Stimulated activated CD8-positive, alpha-beta memory T cell treated with anti-CD3 and anti-CD28 coated beads, Interleukin-7, amount 100 ng/mL, for 1 hour (primary cell): ENCODE data around the gene SLX9.
"Not testable (repeated sequence)": the region's sequence is repeated elsewhere in the genome, so short reads cannot be mapped to it uniquely, and the experiment has no call there.

Experiments
- DNase-seq, 2 donors: peaks; one replicate each; pipeline ENCODE4 v3.0.0-alpha.2; 2020; ENCODE audit warnings: low read depth in 2 of 2

The SLX9 gene

DNA sequence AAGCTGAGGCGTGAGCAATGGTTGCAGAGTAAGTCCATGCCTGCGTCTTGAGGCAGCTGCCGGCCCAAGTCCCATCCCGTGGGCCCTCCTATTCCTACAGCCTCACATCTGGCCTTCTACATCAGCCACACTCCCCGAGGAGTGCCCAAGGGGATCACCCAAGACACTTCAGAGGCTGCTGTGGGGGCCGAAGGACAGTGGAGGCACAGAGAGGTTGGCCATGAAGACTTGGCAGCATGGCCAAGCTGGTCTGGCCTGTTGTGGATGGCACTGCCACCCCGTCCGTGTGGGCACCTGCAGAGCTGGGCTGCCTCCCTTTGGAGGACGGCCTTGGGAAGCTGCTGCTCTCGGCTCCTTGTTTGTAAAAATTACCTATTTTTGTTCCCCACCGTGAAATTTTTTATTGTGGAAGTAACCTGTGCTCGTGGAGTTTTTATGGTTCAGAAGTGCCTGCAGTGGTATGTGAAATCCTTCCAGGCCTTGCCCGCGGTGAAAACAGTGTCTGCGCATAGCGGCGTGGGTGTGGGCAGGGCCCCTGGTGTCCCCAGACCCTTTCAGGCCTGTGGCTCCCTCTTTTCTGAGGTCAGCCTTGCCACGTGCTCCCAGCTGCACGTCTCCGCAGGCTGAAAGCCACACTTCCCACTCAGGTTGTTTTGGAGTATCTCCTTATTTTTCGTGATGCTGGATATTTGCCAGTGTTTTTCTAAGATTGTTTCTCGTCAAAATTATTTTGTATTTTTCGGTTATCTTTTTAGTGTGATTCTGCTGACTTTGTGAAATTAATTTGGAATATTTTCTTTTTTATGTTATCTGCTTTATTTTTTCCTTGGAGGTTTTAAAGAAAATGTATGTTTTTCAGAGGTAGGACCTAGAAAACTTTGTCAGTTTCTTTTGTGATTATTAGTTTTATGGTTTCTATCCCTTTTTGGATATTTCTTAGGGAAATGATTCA, 20.6 kb downstream of the SLX9 start:
- DNase-seq = no peak

DNA sequence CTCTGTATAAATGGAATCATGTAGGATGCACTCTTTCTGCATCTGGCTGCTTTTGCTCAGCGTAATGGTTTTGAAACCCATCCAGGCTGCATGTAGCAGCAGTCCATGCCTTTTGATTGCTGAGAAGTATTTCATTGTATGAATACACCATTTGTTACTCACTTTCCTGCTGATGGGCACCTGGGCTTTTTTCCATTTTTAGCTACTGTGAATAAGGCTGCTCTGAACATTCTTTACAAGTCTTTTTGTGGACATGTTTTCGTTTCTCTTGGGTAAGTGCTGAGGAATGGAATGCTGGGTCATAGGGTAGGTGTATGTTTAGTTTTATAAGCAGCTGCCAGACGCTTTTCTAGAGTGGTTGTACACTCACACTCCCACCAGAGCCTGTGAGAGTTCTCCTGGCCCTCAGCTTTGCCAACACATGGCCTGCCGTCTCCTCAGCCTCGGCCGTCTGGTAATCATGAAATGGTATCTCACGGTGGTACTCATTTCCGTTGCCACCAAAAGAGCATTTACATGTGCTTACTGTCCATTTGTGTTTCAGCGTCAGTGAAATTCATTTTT, 22.7 kb downstream of the SLX9 start:
- no peak for DNase-seq

DNA sequence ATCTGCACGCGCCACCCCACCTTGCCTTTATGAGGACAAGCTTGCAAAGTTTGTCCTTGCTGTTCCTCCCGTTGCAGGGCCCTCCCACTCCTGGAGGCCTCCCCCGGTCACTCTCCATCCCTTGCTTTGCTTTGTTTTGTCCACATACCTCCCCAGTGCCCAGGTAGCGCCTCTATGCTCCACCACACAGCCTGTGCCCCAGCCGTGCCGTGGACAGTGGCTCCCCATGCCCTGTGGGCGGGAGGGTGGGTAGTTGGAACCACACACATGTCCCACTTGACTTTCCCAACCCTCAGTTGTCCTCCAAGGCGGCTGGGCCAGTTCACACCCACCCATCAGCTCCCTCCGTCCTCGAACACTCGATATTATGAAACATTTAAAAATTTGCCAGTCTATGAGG, 24.6 kb downstream of the SLX9 start:
- no peak for DNase-seq

DNA sequence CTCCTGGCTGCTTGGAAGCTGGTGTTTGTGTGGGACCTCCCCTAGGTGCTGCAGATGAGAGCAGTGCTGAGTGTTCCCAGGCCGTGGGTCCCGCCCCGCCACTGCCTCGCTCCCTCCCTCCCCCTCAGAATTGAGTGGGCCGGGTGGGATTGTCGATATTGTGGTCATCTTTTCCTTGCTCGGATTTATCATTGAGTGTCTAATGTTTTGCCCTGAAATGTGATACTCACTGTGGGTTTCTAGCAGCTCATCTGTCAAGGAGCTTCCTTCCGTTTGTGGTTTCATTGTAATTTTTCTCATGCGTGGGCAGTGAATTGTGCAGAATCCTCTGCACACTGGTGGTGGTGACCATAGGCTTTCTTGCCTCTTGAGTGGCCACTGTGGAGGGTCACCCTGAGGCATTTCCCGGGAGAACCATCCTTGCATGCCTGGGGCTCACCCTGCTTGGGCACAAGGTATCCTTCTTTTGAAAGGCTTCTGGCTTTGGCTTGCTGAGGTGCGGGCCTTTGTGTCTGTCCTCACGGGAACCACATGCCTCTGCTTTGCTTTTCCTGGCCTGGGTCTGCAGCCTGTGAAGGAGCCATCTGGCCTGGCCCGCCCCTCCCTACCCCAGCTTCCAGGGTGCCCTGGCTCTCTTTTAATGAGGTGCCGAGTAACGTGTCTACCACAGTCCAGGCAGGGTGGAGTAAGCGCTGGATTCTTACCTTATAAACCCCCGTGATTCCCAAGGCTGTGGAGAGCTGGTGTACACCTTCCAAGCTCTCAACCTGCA, 25.6 kb downstream of the SLX9 start:
- no peak for DNase-seq

DNA sequence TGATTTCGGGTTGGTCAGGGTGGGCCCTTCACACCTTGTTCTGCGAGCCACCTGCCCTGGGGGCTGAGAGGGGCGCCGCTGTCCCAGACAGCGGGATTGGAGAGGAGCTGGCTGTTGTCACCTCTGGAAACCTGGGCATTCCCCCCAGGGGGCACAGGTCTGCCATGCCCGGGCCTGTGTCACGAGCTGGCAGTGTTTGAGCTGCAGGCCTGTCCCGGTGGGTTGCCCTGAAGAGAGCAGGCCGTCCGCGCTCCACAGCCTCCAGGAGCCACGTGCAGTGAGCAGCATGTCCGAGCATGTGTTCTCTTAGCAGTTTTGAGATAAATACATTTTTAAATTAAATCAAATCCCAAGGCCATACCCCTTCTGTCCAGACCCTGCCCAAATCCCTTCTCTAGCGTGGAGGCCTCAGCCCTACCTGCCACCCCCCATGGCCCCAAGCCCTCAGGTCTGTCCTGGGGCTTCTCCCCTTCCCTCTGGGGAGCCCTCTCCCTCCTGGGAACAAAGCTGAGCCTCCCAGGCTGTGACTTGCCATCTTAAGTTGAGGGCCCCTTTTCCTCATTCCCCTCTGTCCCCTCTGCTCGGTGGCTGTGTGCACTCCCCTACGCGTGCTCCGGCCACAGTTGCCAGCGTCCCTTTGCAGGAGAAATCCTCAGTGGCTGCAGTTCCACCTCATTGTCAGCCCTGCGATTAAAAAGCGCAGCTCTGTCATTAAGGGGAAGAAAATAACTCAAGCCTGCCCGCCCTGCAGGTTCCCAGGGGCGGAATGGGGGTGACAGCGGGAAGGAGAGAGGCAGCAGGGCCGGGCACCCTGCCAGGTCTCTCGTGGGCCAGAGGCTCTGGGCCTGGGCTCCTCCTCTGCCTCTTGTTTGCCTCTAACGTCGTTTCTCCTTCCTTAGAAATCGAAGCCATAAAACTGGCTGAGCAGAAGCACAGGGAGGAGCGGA, 26.6 kb downstream of the SLX9 start:
- DNase-seq = no peak

DNA sequence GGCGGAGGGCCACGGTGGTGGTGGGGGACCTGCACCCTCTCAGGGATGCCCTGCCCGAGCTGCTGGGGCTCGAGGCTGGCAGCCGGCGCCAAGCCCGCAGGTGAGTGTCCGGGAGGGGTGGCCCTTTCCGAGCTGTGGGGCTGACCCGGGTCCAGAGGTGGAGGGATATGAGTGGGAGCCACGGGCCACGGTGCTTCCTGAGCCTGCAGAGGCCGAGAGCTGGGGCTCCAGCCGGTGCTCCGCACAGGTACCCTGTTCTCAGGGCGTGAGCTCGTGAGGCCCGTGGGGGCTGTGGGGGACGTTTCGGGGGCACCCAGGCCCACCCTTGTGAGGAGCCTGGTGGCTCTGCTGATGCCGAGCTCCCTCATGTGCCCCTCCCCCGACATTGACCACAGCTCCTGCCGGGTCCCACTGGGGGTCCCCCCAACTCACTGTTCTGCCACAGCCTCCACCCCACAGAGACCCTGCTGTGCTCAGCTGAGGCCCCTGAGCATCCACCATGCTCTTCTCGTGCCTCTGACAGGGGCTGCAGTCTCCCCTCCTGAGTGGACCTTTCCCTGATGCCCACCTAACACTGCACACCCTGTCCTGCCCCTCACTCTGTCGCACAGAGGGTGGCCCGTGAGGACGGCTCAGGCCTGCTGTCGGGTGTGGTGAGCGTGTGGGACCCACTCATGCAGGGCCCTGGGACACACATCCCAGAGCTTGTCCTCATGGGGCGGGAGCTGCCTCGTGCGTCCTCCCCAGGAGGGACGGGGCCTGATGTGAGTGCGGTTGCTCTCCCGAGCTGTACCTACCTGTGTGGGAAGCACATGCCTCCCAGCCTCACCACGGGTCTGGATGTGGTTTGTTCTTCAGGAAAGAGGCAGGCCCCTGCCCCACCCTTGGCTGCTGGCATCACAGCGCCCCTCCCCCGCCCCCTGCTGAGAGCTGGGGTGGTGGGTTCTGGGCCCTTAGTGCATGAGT, 27.5 kb downstream of the SLX9 start:
- DNase-seq = no peak

DNA sequence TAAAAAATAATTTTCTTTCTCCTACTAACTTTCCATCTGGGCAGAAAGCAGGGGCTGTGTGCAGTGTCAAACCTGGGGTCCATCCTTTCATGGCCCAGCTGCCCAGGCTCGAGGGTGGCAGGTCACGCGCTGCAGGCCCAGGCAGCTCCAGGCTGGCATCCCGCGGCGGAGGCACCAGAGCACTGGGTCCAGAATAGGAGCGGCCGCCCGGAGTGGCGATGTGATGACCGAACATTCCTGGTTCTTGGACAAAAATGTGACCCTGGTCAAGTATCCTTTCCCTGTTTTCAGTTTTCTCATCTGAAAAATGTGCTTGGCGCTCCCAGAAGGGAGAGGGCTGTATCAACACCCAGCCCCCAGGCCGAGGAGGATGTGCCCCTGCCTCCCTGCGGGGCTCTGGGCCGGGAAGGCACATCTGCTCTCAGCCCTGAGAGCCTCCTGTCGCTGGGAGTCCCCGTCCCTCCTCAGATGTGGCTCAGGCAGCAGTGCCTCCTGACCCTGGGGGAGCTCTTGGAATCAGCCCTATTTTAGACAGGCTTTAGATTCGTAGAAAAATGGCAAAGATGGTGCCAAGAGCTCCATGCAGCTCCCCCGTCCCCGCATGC, 29.3 kb downstream of the SLX9 start:
- DNase-seq = no peak

DNA sequence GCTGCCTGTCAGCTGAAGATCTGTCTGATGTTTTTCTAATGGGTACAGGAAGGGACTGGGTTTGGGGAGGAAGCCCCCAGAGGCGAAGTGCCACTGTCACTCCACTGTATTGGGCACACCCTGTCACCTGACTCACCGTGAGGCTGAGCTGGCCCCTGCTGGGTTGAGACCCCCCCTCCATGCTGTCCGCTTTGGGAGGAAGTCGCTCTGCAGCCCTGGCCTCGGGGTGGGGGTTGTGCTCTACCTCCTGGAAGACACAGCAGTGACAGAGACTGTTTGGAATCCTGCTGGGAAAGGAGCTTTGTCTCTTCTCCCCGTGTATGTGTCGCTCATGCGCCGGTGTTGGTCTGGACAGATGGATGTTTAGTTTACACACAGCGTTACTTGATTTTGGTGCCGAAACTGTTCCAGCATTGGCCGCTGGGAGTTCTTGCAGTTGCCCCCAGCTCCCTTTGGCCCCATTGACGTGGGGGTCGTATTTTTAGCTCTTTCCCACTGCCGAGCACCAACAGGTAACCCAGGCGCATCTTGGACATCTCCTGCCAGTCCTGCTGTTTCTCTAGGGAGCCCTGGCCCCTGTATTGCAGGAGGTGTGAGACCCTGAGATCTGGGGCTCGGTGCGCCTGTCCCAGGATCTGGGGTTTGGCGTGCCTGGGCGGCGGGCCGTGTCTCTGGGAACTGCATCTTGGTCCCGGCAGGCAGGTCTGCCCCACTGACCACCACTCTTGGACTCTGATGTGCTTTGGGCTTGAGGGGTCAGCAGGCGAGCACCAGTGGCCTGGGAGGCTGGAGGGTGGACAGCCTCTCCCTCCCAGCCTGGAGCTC, 30.3 kb downstream of the SLX9 start:
- no peak for DNase-seq

DNA sequence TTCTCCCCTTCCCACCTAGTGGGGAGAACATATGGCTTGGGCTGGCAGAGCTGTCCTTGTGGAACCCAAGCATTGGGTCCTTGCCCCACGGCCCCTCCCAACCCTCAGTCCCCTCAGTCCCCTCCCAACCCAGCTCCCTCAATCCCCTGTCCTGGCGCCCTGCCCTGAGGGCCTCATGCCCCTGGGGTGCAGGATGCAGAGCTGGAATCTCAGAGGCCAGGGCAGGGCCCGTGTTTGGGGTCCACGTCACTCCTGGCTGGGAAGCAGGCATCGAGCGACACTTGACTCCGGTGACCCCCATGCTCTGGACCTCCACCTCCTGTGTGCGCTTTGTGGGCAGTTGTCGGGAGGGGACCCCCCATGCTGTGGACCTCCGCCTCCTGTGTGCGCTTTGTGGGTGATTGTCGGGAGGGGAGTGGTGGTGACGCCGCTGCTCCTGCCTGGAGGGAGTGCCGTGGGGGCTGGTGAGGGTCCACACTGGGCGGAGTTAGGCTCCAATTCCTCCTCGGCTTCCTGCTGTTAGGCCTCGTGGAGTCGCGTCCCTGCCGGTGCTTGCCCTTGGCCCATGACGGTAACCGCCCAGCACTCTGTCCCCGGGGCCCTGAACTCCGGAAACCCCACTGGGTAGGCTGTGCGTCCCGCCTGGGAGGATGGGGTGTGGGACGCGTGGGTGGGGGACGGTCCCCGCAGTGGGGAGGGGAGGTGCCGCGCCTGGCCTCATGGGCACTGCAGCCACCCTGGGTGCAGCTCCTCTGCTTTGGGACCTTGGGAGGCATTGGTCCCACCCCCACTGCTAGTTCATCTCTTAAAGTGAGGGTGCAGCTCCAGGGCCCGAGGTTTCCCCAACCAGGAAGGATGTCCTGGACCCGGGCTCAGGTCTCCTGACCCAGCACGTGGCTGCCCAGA, 31.2 kb downstream of the SLX9 start:
- DNase-seq = no peak

DNA sequence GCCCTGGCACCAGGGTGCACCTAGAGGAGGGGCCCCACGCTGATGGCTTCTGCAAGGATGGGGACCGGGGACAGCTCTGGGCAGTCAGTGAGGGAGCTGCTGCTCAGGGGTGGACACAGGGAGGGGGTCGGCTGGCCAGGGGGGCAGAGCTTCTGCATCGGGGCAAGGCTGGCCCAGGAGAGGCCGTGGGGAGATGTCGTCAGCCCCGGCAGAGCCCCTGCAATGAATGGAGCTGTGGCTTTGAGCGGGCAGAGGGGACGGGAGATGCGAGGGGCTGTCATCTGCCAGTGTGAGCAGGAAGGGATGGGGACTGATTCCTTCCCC, 31.8 kb downstream of the SLX9 start:
- no peak for DNase-seq

DNA sequence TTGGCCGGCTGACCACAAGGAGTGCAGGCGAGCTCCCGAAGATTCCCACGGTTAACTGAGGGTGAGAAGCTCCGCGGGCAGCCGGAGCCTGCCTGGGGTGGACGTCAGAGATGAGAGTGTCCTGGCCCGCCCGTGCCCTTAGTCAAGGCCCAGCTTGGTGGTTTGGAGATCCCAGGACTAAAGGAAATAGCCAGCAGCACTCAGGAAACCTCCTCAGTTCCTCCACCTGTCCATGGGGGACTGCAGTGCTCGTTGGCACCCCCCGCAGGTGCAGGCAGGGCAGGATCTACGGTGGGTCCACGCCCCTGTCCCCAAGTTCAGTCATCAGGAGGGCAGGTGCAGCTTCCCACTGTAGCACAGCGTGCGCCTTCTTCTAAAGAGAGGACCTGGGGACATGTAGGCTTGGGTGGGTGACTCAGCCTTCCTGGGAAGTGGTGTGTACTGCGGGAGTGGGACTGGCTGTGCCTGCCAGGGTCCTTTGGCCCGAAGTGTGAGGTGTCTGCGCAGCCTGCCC, 32.5 kb downstream of the SLX9 start:
- no peak for DNase-seq

DNA sequence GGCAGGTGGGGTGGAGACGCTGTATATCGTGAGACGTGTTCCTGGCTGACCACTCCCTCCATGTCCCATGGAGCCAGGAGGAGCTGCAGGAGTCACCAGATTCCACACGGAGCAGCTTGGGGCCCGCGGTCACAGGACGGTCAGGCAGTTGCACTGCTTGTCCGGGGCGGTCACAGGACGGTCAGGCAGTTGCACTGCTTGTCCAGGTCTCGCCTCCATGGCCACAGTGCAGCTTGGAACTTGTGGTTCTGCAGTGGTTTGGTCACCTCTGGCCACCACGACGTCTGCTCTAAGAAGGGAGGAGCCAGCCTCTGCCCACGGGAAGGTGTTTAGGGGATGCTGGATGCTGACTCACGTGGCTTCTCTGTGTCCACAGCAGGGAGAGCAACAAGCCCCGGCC, 33.0 kb downstream of the SLX9 start:
- DNase-seq = no peak

DNA sequence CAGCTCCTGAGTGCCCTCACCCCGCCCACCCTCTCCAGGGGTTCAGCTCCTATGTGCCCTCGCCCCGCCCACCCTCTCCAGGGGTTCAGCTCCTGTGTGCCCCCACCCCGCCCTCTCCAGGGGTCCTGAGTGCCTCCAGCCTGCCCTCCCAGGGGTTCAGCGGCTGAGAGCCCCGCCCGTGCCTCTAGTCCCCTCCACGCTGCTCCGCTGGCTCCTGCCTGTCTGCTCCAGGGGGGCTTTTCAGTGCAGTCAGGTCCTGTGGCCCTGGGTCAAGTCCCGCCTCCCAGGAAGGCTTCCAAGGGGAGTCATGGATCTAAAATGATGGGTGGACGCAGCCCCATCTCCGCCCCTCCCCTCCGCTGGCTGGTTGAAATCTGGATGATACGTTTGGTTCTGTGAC, 33.8 kb downstream of the SLX9 start:
- no peak for DNase-seq

DNA sequence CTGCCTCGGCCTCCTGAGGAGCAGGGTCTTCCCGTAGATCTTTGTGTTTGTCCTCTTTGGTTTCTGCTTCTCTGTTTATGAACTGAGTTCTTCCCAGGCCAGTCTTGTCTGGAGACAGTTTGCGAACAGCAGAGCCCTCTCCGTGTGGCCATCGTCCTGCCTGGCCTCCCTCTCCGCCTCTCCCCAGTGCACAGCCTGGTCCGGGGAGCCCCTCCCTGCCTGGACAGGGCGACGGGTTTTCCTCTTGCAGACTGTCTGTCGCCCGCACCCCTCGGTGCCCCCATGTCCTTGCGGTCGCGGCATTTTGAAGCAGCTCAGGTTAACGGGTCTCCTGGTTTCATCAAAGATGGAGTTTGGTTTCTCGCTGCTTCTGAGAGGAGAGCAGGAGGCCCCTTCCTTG, 34.8 kb downstream of the SLX9 start:
- no peak for DNase-seq

DNA sequence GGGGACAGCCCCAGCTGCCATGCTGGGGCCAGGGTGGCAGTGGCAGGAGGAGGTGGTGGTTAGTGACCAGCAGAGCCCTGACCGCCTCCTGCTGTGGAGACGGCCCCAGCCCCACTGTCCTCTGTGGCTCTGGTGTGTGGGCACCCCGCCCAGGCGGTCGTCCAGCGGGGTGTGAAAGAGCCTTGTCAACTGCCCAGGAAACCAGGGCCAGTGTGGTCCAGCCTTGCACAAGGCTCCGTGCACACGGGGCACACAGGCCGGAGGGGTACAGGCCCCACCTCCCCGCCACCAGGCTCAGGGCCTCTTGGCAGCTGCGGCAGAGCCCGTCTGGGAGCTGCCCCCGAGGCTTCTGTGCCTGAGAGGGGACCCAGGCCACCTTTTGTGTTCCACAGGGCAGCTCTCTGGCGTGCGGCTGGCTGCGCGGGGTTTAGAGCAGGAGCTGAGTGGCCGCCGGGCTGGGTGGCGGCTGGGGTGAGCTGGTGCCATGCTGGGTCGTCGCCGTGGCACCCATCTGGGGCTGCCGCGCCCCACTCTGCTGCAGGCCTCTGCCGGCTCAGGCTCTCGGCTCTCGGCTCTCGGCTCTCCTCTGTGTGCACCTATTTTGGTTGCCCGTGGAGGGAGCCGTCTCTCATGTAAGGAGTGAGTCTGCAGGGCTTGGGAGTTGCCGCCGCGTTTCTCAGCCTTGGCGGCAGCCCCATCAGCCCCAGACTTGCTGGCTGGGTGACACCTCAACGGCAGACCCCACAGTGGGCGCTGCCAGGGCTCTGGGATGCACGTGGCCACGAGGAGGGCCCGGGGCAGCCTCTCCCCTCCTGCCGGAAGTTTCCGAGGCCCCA, 36.1 kb downstream of the SLX9 start:
- no peak for DNase-seq

DNA sequence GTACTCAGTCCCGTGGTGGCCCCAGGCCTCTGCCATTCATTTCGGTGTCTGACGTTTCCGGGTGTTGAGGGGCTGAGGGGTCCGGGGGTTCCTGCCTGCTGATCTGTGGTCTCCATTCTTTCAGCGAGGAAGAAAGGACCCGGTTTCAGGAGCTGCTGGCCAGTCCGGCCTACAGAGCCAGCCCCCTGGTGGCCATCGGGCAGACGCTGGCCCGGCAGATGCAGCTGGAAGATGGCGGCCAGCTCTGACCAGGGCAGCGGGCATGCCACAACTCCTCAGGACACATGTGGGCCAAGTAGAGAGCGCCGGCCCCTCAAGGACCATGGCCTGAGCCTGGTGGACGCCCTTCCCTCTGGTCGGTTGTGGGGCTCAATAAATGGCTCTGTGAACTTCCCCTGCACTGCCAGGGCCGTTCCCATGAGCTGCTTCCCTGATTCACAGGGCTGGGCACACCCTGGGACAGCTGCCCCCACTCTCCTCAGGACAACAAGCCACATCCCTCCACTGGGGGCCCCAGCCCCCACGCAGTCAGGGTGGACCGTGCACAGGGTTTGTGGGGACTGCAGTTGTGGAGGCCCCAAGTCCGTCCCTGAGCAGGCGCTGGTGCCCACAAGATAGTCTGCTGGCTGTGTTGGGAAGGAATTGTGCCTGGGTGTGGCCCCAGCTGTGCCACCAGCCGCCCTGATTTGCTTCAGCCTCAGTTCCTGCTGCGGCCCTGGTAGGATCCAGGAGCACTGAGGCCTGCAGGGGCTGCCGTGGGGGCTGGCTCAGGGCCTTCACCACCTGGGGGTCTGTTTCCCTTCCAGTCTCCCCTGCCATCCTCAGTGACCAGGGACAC, 36.9 kb downstream of the SLX9 start:
- not testable (repeated sequence) for DNase-seq
